ENCODE measurements around the gene HIVEP1.
"Not testable (repeated sequence)": the region's sequence is repeated elsewhere in the genome, so short reads cannot be mapped to it uniquely, and the experiment has no call there.

Gene HIVEP1

DNA sequence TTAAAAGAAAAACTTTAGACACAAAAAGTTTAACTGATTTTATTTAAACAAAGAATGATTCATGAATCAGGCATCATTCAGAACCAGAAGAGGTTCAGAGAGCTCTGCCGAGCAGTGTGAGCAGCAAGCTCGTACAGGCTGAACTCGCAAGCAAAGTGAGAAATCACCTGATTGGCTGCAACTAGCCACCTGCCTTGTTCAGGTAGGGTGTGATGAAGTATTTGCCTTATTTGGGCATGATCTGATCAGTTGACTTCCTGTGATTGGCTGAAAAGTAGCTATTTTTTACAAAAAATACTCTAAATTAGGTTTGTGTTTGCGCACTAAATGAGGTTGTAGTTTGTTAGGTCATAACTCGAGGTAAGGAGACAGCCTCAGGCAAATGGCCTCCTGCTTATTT lies 80.7 kb downstream of the HIVEP1 start:
- no peak for DNase-seq

DNA sequence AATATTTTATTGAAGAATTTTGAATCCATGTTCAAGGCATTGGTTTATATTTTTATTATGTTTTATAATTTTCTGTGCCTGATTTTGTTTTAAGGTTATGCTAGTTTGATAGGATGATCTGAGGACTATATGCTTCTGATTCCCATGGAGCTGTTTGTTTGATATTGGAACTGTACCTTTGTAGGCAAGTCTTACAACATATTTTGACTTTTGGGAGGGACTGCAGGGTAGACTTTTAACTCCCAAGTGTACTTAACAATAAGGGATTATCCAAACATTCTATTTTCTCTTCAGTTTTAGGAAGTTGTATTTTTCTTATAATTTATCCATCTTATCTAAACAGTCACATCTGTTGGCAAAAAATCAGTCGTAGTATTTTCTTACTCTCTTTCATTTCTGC lies 82.6 kb downstream of the HIVEP1 start:
- DNase-seq, result no peak

DNA sequence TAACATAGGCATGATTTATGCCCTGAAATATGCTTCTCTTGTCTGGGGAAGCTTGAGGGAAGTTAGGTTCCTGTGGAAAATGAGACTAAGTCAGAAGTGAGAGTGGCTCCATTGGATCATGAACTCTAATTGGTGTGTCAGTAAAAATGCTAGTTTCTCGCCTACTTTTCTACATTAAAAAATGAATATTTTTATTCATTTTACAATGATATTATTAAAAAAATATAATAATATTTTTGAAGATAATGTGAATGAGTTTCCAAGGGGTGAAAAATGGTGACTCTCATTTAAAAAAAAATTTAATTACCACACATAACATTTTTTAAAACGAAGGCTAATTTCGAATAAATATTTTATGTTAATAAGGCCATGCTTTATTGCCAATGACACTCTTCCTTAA lies 84.2 kb downstream of the HIVEP1 start:
- no peak for DNase-seq

DNA sequence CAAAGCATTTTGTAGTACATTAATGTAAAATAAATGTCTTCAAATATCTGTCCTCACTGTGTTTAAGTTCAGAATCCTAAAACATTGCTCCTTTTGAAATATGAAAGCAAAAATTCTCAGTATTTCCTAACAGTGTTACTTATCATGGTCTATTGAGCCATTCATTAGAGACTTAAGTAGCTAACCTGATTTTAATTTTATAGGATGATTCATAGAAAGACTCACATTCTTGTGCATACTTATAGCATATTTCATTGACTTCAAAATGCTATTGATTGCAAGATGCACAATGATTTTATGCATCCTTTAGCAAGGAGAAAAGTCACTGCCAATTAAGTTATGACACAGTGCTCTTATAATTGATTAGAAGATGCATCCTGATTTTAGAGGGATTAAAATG lies 85.7 kb downstream of the HIVEP1 start:
- no peak for DNase-seq

DNA sequence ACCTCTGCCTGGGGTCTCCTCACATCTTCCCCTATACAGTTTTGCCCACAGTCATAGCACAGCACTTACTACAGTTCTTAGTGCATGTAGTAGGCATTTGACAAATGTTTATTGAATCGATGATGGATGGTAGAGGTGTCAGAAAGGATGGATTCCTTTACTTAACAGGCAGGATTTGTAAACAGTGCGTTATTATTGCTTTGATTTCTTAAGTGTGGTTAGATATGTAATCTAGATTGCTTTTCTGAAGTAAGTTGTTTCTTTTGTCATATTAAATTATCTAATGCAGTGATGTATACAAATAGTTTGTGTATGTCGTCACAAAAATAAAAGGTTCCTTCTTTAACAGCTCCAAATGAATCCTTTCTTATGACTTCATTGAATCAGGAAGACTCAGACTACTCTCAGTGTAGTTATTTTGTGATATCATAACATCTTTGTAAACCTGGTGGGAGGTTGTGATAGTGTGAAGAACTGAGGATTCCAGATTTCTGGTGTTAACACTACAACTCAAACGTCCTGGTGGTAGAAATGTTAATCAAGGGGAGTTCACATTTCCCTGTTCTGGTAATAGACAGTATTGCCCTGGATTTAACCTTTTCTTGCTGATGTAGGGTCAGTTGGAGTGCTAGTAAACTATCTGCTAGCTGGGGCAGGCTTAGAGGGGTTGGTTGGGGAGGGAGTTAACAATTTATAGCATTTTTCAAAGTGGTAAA lies 87.7 kb downstream of the HIVEP1 start:
- DNase-seq, result no peak

DNA sequence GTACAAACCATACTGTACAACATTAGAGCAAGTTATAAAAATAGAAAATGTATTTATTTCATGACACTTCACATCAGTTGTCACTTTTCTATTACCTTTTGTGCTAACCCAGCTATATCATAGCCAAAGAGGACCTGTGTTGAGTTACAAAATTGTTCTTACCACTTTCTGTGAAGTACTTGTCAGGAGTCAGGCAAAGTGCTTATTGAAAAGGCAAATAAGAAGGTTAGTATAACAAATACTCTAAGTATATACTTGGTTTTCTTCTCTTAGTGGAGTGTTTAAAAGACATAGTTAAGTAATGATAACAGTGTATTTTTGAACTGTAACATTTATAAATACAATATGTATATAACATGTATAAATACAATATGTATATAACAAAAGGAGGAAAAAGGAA lies 88.9 kb downstream of the HIVEP1 start:
- DNase-seq, result no peak

DNA sequence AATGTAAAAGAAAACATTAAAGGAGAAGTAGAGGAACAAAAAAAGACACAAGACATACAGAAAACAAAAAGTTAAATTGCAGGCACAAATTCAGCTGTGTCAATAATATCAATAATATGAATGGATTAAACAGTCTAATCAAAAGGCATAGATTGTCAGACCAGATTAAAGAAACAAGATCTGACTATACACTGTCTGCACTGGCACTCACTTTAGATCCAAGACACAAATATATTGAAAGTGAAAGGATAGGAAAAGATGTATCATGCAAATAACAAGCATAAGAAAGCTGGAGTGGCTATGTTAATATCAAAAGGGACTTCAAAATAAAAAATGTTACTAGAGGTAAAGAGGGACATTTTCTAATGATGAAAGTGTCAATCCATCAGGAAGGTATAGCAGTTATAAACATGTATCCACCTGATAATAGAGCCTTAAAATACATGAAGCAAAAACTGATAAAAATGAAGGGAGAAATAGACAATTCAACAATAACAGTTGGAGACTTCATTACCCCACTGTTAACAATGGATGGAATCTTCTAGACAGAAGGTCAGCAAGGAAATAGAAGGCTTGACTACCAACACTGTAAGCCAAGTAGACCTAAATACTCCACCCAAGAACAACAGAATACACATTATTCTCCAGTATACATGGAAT lies 89.7 kb downstream of the HIVEP1 start:
- DNase-seq, result no peak

DNA sequence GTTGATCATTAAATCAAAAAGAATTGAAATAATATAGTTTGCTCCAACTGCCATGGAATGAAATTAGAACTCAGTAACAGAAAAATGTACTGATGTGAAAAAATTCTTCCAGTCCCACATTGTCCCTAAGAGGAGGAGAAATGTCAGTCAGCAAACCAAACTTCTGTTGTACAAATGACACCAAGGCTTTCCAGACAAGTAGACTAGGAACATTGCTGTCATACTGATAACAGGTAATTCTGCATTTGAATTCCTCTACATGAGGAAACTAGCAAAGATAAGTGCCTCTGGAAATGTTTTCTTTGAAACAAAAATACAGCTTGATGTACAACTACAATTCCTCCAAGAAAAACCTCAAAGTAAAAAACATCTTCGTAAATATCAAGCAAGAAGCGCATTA lies 90.2 kb downstream of the HIVEP1 start:
- DNase-seq, result no peak

DNA sequence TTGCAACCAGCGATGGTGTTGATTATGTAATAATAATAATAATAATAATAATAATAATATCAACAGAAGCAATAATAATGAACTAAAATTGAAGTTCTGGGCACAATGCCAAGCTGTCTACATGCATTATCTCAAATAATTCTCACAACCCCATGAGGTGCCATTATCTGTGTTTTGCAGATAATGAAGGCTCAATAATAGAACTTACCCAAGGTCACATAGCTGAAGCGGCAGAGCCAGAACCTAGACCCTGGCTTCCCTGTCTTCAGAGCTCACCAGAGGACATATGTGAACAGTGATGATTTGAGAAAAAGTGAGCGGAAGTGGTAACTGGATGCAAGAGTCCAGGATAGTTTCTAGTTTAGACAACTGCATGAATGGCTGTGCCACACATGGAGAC lies 91.0 kb downstream of the HIVEP1 start:
- DNase-seq, result no peak

DNA sequence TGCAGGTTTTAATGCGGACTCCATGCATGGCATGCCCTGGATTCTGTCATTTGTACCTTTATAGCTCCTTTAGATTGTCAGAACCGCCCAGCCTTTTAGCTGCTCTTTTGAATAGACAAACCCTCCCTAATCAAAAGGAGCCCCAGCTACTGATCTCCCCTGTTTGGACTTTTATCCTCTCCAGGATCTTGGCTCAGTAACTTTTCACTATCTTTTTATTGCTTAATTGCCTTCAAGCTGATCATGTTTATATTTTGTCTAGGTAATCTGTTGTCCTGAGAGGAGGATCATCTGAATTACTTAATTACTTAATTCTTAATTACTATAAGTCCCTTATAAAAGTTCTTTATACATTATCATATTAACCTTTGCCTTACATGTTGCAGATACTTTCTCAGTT lies 93.2 kb downstream of the HIVEP1 start:
- no peak for DNase-seq

DNA sequence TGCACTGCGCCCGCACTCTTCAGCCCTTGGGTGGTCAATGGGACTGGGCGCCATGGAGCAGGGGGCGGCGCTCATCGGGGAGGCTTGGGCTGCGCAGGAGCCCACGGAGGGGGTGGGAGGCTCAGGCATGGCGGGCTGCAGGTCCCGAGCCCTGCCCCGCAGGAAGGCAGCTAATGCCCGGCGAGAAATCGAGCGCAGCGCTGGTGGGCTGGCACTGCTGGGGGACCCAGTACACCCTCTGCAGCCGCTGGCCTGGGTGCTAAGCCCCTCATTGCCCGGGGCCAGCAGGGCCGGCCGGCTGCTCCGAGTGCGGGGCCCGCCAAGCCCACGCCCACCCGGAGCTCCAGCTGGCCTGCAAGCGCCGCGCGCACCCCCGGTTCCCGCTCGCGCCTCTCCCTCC lies 96.3 kb downstream of the HIVEP1 start:
- DNase-seq, result not testable (repeated sequence)

DNA sequence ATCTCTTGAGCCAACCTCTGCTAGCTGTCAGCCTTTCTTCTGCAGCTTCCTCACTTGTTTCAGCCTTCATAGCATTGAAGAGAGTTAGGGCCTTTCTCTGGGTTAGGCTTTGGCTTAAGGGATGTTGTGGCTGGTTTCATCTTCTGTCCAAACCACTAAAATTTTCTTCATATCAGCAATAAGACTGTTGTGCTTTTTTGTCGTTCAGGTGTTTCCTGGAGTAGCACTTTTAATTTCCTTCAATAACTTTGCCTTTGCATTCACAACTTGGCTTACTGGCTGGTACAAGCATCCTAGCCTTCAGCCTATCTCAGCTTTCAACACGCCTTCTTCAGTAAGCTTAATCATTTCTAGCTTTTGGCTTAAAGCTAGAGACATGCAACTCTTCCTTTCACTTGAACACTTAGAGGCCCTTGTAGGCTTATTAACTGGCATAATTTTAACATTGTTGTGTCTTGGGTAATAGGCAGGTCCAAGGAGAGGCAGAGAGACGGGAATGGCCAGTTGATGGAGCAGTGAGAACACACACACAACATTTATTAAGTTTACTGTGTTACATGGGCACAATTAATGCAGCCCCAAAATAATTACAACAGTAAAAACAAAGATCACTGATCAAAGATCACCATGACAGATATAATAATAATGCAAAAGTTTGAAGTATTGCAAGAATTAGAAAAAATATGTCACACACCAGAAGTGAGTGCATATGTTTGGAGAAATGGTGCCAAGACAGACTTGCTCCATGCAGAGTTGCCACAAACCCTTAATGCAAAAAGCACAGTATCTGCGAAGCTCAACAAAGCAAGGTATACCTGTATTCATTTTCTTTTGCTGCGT lies 98.6 kb downstream of the HIVEP1 start:
- no peak for DNase-seq

DNA sequence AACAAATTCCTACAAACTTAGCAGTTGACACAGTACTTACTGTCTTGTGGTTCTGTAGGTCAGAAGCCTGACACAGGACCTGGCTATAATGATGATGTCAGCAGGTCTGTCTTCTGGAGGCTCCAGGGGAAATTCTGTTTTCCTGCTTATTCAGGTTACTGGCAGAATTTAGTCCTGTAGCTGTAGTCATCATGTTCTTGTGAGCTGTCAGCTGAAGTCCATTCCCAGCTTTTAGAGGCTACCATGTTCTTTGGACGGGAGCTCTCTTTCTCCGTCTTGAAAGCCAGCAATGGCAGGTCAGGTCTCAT lies 99.2 kb downstream of the HIVEP1 start:
- no peak for DNase-seq

DNA sequence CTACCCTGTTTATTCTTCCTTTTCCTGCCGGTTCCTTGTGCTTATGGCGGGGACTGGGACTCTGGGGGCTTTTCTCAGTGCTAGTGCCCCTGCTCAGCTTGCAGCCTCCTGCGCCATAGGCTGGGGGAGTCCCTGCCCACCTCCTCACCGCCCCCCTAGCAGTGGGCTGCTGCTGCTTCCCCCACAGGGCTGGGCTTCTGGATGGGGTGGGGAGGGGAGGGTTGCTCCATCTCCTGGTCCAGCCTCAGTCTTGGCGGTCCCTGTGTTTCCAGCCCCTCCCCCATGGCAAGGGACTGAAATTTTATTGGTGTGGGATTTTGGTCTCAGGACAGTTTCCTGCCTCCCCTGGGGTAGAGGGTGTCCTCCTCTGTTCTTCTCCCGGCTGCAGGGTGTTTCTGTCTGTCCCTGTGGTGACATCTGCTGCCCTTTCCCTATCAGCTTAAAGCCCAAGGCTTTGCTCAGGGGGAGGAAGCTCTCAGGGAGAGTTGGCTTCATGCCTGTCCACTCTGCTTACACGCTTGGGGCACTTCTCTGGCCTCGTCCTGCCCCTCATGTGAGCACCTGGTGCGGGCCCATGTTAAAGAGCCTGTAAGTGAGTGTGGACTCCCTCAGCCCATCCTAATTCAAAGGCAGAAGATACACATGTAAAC lies 100.6 kb downstream of the HIVEP1 start:
- no peak for DNase-seq

DNA sequence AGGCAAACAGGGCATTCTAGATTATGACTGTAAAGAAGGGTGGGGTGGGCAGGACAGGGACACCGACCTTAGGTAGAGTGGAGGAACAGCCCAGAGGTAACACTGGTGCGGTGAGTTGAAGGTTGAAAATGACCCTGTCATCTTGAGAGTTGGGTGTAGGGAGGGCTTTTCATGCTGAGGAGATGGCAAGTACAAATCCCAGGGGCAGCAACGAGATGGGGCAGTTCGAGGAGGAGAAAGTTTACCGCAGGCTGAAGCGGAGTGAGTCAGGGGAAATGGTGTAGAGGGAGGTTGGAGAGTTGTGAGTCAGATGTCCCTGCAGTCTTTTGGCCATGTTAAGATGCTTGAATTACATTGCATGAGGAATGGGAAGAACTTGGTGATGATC lies 101.1 kb downstream of the HIVEP1 start:
- DNase-seq, result no peak

DNA sequence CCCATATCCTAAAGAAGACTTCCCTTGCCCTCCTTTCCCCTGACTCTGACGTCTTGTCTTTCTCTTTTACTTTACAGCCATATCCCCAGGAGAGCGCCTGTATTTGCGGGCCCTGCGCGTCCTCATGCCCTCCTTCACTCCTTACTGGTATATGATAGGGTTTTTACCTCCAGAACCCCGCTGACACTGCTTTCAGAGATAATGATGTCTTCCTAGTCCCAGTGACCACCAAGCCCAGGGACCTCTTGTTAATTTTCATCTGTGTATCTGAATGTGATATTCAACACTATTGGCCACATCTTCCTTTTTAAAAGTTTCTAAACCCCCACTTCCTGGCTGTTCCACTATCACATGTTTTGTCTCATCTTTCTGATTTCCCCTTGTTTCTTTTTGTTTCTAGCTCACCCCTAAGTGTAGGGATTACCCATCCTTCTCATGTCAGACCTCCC lies 102.0 kb downstream of the HIVEP1 start:
- no peak for DNase-seq

DNA sequence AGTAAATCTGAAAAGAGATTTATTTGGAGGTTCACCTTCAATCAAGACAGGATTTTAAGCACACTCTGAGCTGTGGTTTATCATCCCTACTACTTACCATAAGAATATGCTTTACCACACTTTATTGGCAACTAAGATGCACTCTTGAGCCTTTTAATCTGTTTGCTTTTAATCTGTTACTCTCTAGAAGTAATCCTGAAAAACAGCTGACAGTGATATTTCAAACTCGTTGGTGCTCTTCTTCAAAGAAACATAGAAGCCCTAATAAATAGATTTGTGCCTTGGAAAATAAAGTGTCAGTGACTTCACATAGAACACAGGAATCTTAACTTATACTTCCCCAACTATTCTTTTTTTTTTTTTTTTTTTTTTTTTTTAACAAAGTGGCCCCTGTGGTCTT lies 102.9 kb downstream of the HIVEP1 start:
- no peak for DNase-seq

DNA sequence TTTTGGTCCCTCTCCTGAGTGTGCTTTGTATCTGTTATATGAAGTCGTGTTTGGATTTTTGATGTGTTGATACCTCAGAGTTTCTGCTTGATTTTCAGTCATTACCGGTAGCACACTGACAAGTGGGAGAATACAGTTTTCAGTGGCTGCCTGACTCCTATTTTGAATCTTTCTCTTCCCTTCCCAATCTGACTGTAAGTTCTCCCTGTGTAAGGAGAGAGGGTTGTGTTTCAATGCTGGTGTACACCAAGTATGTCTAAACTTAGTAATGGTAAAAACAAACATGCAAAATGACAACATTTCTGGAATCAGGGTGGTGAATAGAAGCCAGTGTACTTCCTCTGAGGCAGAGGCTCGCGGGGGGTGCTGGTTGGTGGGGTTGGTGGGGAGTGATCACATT lies 103.4 kb downstream of the HIVEP1 start:
- DNase-seq, result no peak

DNA sequence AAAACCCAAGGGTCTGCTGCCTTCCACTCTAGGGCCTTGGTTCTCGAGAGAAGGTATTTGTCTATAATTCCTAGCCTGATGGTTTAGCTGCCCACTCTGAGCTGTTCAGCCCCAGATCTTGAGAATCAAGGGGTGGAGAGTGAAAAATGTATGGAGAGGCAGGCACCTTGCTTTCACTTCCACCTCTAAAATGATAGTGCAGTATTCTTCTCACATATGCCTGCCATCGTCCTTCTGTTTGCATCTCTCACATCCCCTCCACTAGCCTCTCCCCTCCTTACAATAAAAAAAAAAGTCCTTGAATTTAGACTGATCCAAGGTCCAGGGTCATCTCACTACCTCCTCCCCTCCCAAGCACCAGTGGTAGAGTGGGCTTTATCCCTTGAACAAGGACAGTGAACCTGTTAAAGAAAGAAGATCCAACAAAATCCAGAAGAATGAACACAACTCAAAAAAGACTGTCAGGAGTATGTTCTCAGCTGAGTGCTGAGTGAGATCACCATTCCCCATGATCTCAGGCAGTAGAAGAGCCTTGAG lies 104.2 kb downstream of the HIVEP1 start:
- no peak for DNase-seq

DNA sequence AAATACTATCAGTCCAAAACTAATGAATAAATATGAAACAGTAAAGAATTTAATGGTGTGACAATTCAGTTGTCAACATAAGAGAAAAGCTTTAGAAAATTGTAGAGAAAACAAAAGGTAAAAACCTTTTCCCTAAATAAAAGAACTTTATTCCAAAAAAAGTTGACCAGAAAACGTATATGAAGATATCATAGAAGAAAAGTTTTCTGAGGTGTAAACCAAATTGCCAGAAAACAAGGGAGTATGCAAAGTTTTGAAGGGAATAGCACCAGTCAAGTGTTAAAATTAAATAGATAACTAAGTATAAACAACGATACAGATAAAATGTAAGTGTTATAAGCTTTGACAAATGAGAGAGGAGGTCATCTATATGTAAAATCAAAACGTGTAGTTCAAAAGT lies 104.9 kb downstream of the HIVEP1 start:
- no peak for DNase-seq

DNA sequence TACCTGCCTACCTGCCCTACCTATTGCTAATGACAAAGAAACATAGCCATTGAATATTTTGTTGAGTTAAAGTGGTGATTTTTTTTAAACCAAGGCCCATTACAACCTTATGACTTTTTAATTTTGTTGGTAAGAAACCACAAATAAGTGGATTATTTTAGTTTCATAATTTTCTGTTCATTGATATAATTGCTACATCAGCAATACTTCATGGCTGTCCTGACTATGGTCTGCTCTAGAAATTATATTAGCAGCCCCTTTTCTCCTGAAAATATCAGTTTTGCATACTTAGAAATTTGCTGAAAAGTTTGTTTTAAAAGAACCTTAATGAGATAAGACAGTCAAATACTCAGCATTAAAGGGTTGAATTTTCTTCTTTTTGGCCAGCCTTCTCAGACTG lies 106.5 kb downstream of the HIVEP1 start:
- no peak for DNase-seq

DNA sequence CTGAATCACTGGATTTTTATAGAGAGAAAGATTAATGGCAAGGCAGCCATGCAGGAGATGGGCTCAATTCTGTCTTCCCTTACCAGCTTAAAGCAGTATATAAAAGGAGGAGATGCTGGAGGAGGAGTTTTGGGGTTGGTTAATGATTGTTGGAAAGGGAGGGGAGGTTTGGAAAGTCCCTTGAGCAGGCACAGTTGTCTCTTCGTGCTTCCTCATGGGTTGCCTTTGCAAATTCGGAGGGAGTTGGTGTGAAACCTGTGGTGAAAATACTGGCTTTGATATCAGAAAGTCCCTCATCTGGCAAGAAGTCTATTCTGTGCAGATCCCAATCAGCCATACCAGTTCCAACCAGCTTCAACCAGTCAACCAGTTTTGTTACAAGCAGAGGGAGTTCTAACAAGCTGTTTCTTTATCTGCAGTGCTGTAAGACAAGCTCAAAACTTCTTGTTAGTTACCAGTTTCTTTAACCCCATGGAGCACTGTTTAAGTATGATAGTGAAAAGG lies 107.0 kb downstream of the HIVEP1 start:
- no peak for DNase-seq

DNA sequence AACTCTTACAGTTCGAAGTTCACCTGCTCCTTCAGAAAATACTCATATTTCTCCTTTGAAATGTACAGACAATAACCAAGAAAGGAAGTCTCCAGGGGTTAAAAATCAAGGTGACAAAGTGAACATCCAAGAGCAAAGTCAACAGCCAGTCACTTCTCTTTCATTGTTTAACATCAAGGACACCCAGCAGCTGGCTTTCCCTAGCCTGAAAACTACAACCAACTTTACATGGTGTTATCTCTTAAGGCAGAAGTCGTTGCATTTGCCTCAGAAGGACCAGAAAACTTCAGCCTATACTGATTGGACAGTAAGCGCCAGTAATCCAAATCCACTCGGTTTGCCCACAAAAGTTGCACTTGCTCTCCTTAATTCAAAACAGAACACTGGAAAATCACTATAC lies 113.3 kb downstream of the HIVEP1 start:
- no peak for DNase-seq
